Hair follicular keratinocyte (primary cell): ENCODE measurements around the gene HORMAD1. TPM values are rescaled to one million over a fixed set of nuclear protein-coding genes. Genes with fewer than 3 reads are reported as not detected.

ENCODE experiments used
- total RNA-seq: library from RNA; depleted of rRNA; stranded (reverse); fragments of >200 nt; gene quantifications from 2 replicates; pipeline ENCODE4 v1.2.3, GENCODE V29; 2015

HORMAD1 gene
- total RNA-seq = not detected in 2 replicates

GRCh38 chr1:150720703-150721102, at the start of gene HORMAD1:
HORMAD1 (minus strand) TSS chr1:150720895; CDS start chr1:150719505, 1,390 bp downstream.

GRCh38 chr1:150765296-150765976, 44.7 kb upstream of the HORMAD1 start, which contains the start of gene CTSS:
CTSS (minus strand) TSS chr1:150765778; CDS start chr1:150764763, 1,015 bp downstream.

GRCh38 chr1:150696995-150697927, 23.4 kb downstream of the HORMAD1 start, which contains the start of gene GOLPH3L:
GOLPH3L (minus strand) TSS chr1:150697154; CDS start chr1:150694838, 2,316 bp downstream.

Other genes with a start within 250 kb of the HORMAD1 start
- gene TARS2, start 233.5 kb downstream of the HORMAD1 start, total RNA-seq = 23.6 and 26.5 TPM in 2 replicates
- gene ECM1, start 212.8 kb downstream of the HORMAD1 start, total RNA-seq = 9.1 and 27.9 TPM in 2 replicates
- not detected in 2 replicates for gene FALEC, start 205.1 kb downstream of the HORMAD1 start, total RNA-seq
- gene ADAMTSL4, start 171.5 kb downstream of the HORMAD1 start, total RNA-seq = 8.5 and 18.4 TPM in 2 replicates
- 278 and 410 TPM in 2 replicates for gene MCL1, start 141.3 kb downstream of the HORMAD1 start, total RNA-seq
- gene ENSA, start 91.3 kb downstream of the HORMAD1 start, total RNA-seq = 142 and 176 TPM in 2 replicates
- gene GOLPH3L, start 23.7 kb downstream of the HORMAD1 start, total RNA-seq = 13.9 and 17.6 TPM in 2 replicates
- 3.0 and 3.9 TPM in 2 replicates for gene CTSS, start 44.9 kb upstream of the HORMAD1 start, total RNA-seq
- 72.9 and 111 TPM in 2 replicates for gene CTSK, start 87.4 kb upstream of the HORMAD1 start, total RNA-seq
- 16.7 and 19.4 TPM in 2 replicates for gene ARNT, start 155.7 kb upstream of the HORMAD1 start, total RNA-seq
- not detected in 2 replicates for gene CTXND2, start 166.2 kb upstream of the HORMAD1 start, total RNA-seq
- 18.8 and 28.3 TPM in 2 replicates for gene SETDB1, start 205.5 kb upstream of the HORMAD1 start, total RNA-seq